HG02763 (cell line): ENCODE results near the gene SRGN.
A peak's percentile ranks its signal among the peaks of the same experiment; 100 is the strongest.
"Not testable (repeated sequence)": the region's sequence is repeated elsewhere in the genome, so short reads cannot be mapped to it uniquely, and the experiment has no call there.

Experiments
- ATAC-seq: cut with Tn5 transposase; IDR thresholded peaks from one replicate; pipeline ENCODE4 v1.9.1; 2021; ENCODE audit warnings: mild to moderate bottlenecking, moderate library complexity; ENCODE audit not compliant: unreplicated experiment

Gene SRGN, protein sequence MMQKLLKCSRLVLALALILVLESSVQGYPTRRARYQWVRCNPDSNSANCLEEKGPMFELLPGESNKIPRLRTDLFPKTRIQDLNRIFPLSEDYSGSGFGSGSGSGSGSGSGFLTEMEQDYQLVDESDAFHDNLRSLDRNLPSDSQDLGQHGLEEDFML

DNA sequence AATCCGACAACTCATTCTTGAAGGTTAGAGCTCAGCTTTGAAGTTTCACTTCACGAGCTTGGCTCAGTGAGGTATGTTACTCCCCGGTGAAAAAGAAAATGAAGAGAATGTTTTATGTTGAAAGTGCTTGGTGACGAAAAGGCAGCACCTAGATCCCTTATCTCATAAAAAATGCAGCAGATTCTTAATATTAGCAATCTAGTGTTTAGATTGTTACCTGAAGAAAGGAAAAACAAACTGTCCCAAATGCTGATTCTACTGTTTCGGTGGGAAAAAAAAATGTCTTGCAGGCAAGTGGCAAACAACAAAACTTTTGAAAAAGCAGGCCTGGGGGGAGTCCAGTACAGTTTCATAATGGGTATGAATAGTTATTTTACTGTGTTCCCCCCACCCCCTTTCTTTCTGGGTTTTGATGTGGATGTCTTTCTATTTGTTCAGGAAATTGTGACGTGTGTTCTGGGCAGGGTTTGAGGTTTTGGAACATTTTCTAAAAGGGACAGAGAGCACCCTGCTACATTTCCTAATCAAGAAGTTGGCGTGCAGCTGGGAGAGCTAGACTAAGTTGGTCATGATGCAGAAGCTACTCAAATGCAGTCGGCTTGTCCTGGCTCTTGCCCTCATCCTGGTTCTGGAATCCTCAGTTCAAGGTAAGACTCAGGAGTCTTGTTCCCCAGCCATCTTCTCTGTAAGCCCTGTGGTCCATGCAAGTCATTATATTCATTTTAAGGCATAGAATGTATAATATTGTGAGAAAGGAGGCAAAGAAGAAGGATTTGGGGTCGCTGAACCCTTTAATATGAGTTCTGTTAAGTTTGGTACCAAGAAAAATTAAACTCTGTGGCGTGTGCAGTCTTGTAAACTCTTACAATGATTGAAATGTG is at the start of gene SRGN:
Gene SRGN (plus strand): TSS at position 514 of the 881 bp plus-strand sequence. CDS start 55 bp downstream, at position 569.
- peak; percentile 58 for ATAC-seq

DNA sequence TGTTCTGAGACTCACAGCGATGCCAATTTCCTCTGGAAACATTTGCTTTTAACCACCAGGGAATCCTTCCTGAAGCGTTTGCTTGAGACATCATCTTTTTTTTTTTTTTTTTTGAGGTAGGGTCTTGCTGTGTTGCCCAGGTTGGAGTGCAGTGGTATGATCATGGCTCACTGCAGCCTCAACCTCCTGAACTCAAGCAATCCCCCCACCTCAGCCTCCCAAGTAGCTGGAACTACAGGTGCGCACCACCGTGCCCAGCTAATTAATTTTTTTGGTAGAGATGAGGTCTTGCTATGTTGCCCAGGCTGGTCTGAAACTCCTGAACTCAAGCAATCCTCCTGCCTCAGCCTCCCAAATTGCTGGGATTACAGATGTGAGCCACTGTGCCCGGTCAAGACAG is 47.0 kb upstream of the SRGN start:
- ATAC-seq: not testable (repeated sequence)

DNA sequence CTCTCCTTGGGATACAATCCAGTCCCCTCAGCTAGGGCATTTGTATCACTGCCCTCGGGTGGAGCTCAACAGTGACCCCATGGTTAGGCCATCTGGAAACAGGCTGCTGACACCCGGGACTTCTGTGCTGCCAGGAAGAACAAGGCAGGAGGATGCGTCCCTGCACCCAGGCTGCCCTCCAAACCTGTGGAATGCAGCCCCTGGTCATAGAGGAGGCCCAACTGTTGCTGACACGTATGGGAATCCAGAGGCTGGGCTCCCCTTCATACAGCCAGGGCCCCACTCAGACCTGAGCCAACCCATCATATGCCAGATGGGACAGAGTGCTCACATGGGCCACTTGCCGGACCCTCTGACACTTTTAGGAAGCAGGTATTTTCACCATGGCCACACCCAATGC is 45.5 kb upstream of the SRGN start:
- no peak for ATAC-seq

DNA sequence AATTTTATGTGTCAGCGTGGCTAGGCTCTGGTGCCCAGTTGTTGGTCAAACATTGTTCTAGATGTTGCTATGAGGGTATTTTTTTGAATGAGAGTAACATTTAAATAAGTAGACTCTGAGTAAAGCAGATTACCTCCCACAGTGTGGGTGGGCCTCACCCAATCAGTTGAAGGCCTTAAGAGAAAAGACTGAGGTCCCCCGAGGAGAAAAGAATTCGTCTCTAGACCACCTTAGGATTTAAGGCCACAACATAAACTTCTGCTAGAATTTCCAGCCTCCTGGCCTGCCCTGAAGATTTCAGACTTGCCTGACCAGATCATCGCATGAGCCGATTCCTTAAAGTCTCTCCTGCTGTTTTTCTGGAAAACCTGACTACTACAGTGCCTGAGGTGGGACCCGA is 45.1 kb upstream of the SRGN start:
- ATAC-seq: no peak

DNA sequence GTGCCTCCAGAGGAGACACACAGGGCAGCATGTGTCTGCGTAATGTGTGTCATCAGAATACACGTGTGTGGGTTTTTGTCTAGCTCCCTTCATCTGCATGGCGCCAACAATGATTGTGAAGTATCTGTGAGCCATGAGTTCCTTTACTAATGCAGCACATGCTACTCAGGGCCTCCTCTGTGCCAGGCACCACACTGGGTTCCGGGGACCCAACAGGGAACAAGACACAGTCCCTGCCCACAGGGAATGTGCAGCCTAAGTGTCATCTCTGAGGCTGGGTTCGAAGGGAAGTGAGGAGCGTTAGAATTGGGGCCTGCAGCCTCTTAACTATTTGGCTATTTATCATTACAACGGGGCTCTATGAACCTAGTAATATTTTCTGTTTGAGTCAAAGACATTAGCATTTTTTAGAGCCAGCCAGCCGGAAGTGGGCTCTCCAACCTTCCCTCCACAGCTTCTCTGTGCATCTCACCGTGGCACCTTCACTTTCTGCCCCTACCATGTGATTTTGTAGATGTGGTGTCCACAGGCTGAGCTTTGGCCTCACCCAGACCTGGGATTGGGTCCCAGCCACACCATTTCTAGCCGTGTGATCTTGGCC is 43.9 kb upstream of the SRGN start:
- ATAC-seq: peak; percentile 44

DNA sequence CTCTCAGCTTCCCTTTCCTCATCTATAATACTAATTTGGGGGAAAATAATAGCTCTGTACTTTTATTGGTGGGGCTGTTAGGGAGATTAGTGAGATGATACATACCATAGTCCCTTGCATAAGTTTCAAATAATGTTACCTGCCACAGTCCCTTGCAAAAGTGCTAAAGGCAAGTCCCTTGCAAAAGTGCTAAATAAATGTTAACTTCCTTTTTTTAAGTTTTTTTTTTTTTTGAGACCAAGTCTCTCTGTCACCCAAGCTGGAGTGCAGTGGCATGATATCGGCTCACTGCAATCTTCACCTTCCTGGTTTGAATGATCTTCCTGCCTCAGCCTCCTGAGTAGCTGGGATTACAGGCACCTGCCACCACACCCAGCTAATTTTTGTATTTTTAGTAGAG is 43.4 kb upstream of the SRGN start:
- no peak for ATAC-seq

DNA sequence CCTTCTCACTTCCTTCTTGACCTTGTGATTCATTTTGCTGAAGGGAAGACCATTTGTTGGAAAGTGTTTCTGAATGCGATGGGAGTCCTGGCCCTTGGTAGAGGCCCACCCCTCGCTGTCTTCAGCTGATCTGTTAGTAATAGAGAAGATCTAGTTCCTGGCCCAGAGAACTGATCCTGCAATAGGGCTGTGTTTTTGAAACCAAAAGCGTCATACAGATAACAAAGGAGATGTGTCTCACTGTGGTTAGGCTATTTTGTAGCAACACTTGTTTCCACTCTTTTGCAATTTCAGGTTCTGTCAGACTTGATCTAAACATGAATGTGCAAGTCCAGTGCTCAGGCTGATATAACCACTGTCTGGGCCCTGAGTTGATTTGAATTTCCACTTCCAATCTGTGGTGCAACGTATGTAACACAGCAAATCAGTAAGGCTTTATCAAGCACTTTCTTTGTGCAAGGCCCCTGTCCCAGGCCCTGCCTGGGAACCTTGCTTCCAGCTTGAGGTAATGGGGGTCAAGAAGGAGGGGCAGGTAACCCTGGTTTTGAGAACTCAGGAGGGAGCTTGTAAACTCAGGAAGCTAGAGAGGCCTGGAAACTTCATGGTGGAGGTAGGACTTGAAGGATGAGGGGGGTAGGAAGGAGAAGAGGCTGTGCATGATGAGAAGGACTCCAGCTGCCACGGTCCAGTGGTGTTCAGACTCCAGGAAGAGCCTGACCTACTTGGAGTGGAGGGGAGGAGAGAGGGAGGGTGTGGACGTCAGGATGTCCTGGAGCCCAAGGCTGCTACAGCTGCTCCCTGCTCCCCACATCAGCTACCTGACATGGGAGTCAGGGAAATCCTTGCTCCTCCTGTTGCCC is 42.2 kb upstream of the SRGN start:
- peak; percentile 58 for ATAC-seq

DNA sequence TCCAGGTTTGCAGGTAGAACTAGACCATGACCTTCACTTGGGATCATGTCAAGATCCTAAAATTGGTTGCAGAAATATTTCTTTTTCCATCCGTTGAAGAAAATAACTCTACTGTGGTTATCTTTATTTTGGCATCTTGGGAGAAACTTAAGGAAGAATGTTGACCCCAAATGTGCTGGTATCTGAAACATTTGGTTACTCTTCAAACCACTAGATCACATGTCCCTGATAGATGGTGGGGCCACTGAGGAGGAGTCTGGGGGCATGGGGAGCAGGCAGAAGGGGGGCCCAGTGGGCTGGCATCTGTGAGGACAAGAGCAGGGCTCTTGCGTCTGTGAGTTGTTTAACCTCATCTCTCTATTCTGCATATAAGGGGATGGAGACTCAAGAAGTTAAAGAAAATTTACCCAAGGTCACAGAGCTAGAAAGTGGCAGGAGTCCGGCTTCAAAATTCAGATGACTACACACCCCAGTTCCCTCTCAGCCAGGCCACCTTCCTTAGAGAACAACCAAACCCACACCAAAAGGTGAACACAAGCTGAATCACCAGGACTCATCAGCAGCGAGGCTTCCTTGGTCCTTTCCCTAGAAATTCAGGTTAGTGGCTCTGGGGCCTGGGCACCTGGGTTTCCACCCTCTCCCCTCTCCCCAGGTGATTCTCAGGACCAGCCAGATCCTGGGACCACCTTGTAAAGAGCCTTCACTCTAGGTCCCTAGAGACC is 40.6 kb upstream of the SRGN start:
- no peak for ATAC-seq

DNA sequence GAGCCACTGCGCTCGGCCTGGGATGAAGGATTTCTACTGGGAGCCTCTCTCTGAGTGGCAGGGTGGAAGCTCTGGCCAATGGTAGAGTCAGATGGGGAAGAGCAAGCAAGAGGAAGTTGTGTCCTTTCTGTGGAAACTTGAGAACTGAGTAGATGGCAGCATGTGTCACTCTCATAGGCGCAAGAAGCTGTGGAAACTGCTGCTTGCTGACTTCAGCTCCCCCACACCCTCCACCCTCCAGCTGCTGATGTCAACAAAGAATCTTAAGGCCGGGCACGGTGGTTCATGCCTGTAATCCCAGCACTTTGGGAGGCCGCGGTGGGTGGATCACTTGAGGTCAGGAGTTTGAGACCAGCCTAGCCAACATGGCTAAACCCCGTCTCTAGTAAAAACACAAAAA is 39.8 kb upstream of the SRGN start:
- no peak for ATAC-seq

DNA sequence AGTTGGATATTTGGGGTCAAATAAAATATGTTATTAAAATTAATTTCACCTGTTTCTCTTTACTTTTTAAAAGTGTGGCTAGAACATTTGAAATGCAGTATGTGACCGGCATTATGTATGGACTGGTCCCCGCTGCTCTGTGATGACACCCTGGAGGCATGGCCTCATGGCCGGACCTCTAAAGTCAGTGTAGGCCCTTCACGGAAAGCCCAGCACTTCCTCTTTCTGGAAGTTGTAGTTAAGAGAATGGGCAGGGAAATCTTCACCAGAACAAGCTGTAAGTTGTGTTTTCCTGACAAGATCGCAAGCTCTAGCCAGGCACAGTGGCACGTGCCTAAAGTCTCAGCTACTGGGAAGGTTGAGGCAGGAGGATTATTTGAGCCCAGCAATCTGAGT is 38.3 kb upstream of the SRGN start:
- no peak for ATAC-seq

DNA sequence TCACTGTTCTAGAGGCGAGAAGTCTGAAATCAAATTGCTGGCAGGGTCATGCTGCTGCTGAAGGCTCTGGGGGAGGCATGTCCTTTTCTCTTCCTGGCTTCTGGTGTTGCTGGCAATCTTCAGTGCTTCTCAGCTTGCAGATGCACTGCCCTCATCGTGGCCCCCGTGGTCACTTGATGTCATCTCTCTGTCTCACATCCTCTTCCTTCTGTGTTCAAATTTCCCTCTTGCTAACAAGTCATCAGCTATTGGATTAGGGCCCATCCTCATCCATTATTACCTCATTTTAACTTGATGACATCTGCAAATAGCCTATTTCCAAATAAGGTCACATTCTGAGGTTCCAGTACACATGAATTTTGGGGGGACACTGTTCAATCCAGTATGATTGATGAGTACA is 36.6 kb upstream of the SRGN start:
- no peak for ATAC-seq

DNA sequence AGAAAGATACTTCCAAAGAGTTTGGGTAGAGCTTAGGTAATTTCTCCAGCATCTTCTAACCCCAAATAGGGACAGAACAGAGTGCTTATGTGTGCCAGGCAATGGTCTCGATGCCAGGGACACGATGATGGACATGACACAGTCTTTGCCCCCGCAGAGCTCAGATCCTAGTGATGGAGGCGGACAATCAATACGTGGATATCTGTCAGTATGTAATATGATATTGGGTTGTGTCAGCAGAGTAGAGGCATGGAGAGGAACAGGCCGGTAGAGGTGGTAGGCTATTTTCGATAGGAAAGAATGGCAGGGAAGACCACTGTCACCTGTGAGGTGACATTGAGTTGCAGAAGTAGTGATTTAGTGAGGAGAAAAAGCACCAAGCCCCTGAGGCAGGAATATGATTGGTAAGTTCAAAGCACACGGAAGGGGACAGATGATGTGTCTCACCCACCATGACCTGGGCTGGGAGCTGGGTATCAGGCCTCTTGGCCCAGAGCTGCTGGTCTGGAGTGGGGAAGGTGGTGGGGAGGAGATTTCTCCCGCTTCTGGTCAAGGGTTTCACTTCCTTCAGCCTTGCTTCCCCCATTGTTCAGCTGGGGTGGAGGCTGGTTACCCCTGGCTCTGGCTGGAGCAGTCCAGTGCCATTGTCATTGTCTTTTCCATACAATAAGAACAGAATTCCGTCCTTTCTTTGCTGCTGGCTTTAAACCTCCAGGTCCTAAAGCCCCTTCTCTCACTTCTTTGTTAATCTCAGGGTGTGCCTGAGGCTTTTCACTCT is 36.0 kb upstream of the SRGN start:
- ATAC-seq: no peak

DNA sequence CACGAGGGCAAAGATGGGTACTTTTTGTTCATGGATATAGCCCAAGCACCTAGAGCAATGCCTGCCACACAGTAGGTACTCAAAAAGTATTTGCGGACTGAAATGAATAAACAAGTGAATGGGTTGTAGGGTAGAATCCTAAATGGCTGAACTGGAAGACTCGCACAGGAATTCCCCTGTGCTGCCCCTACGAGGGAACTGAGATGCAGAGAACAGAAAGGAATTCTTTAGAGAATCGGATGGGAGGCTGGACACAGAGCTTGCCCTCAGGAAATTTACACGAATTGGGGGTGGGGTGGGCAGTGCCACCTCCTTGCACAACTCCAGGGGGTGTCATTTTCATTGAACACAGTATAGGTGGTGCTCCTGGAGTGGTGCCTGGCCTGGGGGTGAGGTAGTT is 35.2 kb upstream of the SRGN start:
- no peak for ATAC-seq

DNA sequence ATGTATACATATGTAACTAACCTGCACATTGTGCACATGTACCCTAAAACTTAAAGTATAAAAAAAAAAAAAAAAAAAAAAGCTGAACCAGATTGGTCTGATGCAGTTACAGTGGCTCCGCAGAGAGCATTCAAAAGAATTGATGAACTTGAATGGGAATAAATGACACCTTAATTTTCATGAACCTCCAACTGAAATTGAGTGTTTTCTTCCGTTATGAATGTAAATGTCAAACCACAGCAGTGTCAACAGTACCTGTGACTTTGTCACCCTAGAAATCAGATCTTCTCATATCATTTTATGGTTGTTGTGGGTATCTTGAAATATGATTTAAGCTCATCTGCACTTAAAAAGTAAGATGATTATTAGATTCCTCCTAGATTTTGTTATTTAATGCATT is 32.7 kb upstream of the SRGN start:
- ATAC-seq: no peak

DNA sequence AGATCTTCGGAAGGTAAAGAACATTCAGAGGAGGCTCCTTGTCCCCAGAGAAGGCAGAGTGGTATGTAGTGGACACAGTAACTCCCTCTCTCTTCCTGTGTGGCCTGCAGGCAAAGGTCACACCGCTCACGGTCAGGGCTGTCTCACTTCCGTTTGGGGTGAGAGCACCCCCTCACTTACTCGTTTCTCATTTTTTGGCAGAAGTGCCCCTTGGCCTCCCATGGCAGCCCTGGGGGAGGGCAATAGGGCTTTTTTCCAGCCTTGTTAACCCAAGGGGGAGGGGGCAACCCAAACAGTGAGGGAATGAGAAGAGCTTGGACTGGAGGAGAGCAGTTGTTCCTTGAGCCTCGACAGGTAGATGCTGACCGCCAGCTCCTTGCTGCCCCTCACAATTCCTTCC is 31.8 kb upstream of the SRGN start:
- peak; percentile 35 for ATAC-seq

DNA sequence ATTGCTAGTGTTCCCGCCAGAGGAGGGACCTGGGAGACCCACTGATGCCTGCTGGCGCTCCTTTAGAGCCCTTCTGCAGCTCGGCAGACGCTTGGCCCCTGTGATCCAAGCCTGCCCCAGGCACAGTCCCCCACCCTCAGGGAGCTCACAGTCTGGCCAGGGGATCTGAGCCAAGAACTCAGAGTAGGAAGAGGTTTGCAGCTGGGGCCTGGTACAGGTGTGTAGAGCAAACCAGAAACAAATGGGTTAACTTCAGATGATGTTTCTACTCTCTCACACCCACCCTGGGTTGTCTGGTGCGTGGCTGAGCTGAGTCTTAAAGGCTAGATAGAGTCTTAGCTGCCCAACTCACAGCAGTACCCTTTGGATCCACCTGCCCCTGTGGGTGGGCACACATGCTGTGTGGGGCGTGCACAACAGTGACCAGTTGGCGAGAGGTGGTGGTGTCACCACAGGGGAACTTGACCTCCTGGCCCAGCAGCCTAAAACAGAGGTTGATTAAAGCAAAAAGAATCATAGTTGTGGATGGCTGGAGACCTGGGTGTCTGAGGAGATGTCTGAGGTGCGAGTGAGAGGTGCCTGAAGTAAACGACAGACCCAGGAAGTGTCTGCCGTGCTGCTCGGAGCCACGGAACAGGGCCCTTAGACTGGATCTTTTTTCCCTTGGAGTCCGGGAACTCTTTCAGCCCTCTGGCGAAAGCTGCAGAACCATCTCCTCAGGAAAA is 31.2 kb upstream of the SRGN start:
- no peak for ATAC-seq

DNA sequence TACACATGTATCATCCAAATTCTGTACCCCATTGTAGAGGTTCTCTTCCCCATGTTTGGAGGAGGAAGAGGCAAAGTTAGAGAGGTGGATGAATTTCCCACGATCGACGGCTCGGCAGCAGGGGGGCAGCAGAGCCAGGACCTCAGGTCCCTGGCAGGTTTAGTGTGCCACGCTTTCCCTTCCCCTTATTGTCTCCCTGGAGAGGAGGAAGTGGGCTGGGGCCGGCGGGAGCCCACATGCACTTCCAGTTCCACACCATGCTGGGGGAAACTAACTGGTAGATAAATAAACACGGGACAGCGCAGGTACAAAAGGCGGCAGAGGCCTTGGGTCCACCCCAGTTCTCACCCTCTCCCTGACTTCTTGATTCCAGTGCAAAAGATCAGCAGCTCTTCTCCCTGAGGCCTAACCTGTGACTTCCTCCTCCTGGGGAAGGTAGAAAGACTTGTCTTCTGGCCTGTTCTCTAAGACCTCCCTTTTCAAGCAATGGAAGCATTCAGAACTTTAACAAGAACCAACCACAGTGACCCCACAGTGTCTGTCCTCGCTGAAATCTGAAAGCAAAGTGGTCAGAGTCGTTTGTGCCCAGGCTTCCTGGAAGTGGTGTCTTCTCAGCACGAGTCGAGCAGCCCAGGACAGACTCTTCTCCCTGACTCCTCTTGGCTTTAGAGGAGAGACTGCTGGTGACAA is 30.5 kb upstream of the SRGN start:
- no peak for ATAC-seq

DNA sequence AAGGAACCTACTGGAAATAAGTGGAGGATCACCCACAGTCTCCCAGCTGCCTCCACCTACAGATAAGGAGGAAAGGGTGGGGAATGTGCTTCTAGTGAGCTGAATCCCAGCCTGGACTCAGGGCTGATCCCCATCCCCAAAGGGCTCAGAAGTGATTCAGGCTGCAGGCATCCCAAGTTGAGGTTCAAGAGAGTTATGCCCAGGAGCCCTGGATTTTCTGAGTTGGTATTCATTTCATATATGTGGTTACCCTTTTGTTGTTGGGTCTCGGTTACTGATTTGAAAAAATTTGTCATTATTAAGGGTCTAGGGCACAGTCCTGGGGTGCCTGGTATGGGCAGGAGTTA is 30.0 kb upstream of the SRGN start:
- ATAC-seq: no peak
